ENCODE data around the gene MST1R. TPM values are rescaled to one million over a fixed set of nuclear protein-coding genes. Genes with fewer than 3 reads are reported as not detected.
A peak's percentile ranks its signal among the peaks of the same experiment; 100 is the strongest.

Gene MST1R
- total RNA-seq, 2 donors from 2014 or later, result 6.8 to 11.2 TPM

DNA sequence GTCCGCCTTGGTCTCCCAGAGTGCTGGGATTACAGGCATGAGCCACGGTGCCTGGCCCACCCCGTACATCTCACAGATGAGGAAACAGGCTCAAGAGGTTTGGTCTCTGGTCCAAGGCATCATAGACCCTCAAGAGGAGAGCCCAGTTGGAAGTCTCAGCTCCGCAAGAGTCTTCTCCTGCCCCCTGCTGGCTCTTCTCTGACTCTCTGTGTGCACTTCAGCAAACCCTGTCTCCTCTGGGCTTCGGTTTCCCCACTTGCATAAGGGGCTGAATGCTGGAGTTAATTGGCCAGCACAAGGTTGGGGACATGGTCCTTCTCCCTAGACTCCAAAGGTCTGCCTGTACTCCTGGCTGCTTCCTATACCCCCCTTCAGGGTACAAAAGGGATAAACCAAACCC lies 3.9 kb downstream of the MST1R start:
- H3K36me3 ChIP-seq (ENCODE audit: control insufficient read depth, insufficient read depth, low read length), result no peaks in the 10 kb centered on the region
- H3K9me3 Mint-ChIP-seq, result no peaks in the 10 kb centered on the region
- no peaks in the 10 kb centered on the region for H3K9me3 ChIP-seq (ENCODE audit: control insufficient read depth, low read length)
- no peak overlapping the region for H3K4me3 ChIP-seq (ENCODE audit: low read length)
- H3K4me1 Mint-ChIP-seq, result peaks cover 3% of the 10 kb centered on the region
- H3K36me3 Mint-ChIP-seq (ENCODE audit: low read depth), result no peaks in the 10 kb centered on the region
- H3K4me1 ChIP-seq (ENCODE audit: control insufficient read depth, insufficient read depth, low read length), result no peaks in the 10 kb centered on the region
- H3K9ac ChIP-seq (ENCODE audit: extremely low read depth, low read length, poor library complexity, severe bottlenecking), result no peak overlapping the region
- H3K27me3 Mint-ChIP-seq (ENCODE audit: insufficient read depth), result peaks cover 3% of the 10 kb centered on the region
- no peak overlapping the region for H3K4me3 Mint-ChIP-seq
- no peak overlapping the region for H3K27ac ChIP-seq (ENCODE audit: low read depth, low read length)
- no peaks in the 10 kb centered on the region for H3K27me3 ChIP-seq (ENCODE audit: control insufficient read depth, insufficient read depth, low read length, poor library complexity, severe bottlenecking)
- DNase-seq, result peak; percentile 82
- 78 to 80% methylated on average over 3 to 5 of the region's 5 CpGs for WGBS, 2 experiments (ENCODE audit: insufficient coverage in 1 of 2, insufficient read length in 1 of 2)
- H3K27ac Mint-ChIP-seq, result no peak overlapping the region
- TF ChIP-seq, protein P1, sequence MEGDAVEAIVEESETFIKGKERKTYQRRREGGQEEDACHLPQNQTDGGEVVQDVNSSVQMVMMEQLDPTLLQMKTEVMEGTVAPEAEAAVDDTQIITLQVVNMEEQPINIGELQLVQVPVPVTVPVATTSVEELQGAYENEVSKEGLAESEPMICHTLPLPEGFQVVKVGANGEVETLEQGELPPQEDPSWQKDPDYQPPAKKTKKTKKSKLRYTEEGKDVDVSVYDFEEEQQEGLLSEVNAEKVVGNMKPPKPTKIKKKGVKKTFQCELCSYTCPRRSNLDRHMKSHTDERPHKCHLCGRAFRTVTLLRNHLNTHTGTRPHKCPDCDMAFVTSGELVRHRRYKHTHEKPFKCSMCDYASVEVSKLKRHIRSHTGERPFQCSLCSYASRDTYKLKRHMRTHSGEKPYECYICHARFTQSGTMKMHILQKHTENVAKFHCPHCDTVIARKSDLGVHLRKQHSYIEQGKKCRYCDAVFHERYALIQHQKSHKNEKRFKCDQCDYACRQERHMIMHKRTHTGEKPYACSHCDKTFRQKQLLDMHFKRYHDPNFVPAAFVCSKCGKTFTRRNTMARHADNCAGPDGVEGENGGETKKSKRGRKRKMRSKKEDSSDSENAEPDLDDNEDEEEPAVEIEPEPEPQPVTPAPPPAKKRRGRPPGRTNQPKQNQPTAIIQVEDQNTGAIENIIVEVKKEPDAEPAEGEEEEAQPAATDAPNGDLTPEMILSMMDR (conservative IDR thresholded peaks at IDR 0.05), result peak; percentile 75

- no peaks in the 10 kb centered on the region for H3K36me3 Mint-ChIP-seq (ENCODE audit: low read depth)
- Histone ChIP-seq H3K4me1 (ENCODE audit: control insufficient read depth, insufficient read depth, low read length) (no peaks in the 10 kb centered on the region), H3K4me3 (ENCODE audit: low read length) (no peak overlapping the region), H3K27me3 (ENCODE audit: control insufficient read depth, insufficient read depth, low read length, poor library complexity, severe bottlenecking) (no peaks in the 10 kb centered on the region), H3K9me3 (ENCODE audit: control insufficient read depth, low read length) (no peaks in the 10 kb centered on the region), H3K36me3 (ENCODE audit: control insufficient read depth, insufficient read depth, low read length) (no peaks in the 10 kb centered on the region), H3K9ac (ENCODE audit: extremely low read depth, low read length, poor library complexity, severe bottlenecking) (no peak overlapping the region), H3K27ac (ENCODE audit: low read depth, low read length) (no peak overlapping the region)
- H3K27me3 Mint-ChIP-seq (ENCODE audit: insufficient read depth), result peaks cover 3% of the 10 kb centered on the region
- no peaks in the 10 kb centered on the region for H3K9me3 Mint-ChIP-seq
- WGBS, 2 experiments (ENCODE audit: insufficient coverage in 1 of 2, insufficient read length in 1 of 2), result 82 to 87% methylated on average over 4 to 5 of the region's 6 CpGs
- TF ChIP-seq, protein P1 (conservative IDR thresholded peaks at IDR 0.05), result peak; percentile 33
- H3K4me3 Mint-ChIP-seq, result no peak overlapping the region
- H3K4me1 Mint-ChIP-seq, result peaks cover 1% of the 10 kb centered on the region
- DNase-seq, result no peak
- no peak overlapping the region for H3K27ac Mint-ChIP-seq
Measured at GRCh38 chr3:49898991-49899390, 4.7 kb downstream of the MST1R start.

DNA sequence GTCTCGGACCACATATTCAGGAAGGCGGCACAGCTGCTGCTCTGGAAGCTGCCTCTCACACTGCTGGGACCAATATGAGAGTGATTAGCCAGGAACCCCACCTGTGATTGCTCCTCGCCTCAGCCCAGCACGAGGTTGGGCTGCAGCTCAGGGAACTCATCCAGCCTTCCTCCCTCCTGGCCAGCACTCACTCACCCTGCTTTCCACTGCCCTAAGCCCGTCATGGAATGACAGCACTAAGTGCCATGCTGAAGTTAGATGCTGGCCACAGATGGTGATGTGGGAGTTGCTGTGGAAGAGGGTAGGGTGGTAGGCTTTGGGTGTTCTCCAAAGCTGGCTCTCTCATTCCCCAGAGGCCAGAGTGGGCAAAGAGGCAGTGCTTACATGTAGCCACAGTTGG lies 7.3 kb downstream of the MST1R start:
- TF ChIP-seq, protein P1 (conservative IDR thresholded peaks at IDR 0.05), result no peak
- H3K36me3 ChIP-seq (ENCODE audit: control insufficient read depth, insufficient read depth, low read length), result no peaks in the 10 kb centered on the region
- Mint-ChIP-seq H3K4me3 (no peak overlapping the region), H3K4me1 (no peaks in the 10 kb centered on the region), H3K27me3 (ENCODE audit: insufficient read depth) (no peaks in the 10 kb centered on the region), H3K9me3 (no peaks in the 10 kb centered on the region), H3K36me3 (ENCODE audit: low read depth) (no peaks in the 10 kb centered on the region), H3K27ac (no peak overlapping the region)
- no peaks in the 10 kb centered on the region for H3K4me1 ChIP-seq (ENCODE audit: control insufficient read depth, insufficient read depth, low read length)
- no peak for DNase-seq
- no peak overlapping the region for H3K4me3 ChIP-seq (ENCODE audit: low read length)
- no peaks in the 10 kb centered on the region for H3K9me3 ChIP-seq (ENCODE audit: control insufficient read depth, low read length)
- H3K27me3 ChIP-seq (ENCODE audit: control insufficient read depth, insufficient read depth, low read length, poor library complexity, severe bottlenecking), result no peaks in the 10 kb centered on the region
- H3K27ac ChIP-seq (ENCODE audit: low read depth, low read length), result no peak overlapping the region
- WGBS, 2 experiments (ENCODE audit: insufficient coverage in 1 of 2, insufficient read length in 1 of 2), result 86 to 93% methylated on average over 2 to 5 of the region's 5 CpGs
- H3K9ac ChIP-seq (ENCODE audit: extremely low read depth, low read length, poor library complexity, severe bottlenecking), result no peak overlapping the region

All from endodermal cell (in vitro differentiated cells).